ENCODE measurements around the gene PHTF1.

The PHTF1 gene

GRCh38 chr1:113793878-113794834 lies 34.9 kb upstream of the PHTF1 start:
- Histone ChIP-seq H3K9me3 (peaks cover 45% of the 10 kb centered on the region), H3K4me2 (peak overlapping the region; percentile 71), H3K27ac (peak overlapping the region; percentile 65), H3K9ac (no peak overlapping the region), H3K36me3 (peaks cover 66% of the 10 kb centered on the region), H3K4me3 (peak overlapping the region; percentile 29; the same call in 1 of the 2 replicates), H4K20me1 (peaks cover 6% of the 10 kb centered on the region; the same call in 1 of the 2 replicates), H3K27me3 (no peaks in the 10 kb centered on the region), H3K4me1 (peaks cover 45% of the 10 kb centered on the region)
- no peak for TF ChIP-seq Cebpa-rat (IDR thresholded peaks at IDR 0.05)

- H3K36me3 ChIP-seq = peaks cover 66% of the 10 kb centered on the region
- no peak for TF ChIP-seq Cebpa-rat (IDR thresholded peaks at IDR 0.05)
- peaks cover 49% of the 10 kb centered on the region for H3K4me1 ChIP-seq
- peak overlapping the region; percentile 65 for H3K27ac ChIP-seq
- peak overlapping the region; percentile 16; the same call in 1 of the 2 replicates for H3K4me3 ChIP-seq
- no peak overlapping the region for H3K9ac ChIP-seq
- no peaks in the 10 kb centered on the region for H4K20me1 ChIP-seq
- no peaks in the 10 kb centered on the region for H3K27me3 ChIP-seq
- H3K9me3 ChIP-seq = peaks cover 47% of the 10 kb centered on the region
- H3K4me2 ChIP-seq = peak overlapping the region; percentile 71
Measured at GRCh38 chr1:113792986-113793385, 33.7 kb upstream of the PHTF1 start.

GRCh38 chr1:113792471-113792870 lies 33.2 kb upstream of the PHTF1 start:
- H3K4me1 ChIP-seq = peaks cover 49% of the 10 kb centered on the region
- H3K27me3 ChIP-seq = no peaks in the 10 kb centered on the region
- H3K36me3 ChIP-seq = peaks cover 63% of the 10 kb centered on the region
- no peak overlapping the region; the same call in 1 of the 2 replicates for H3K9ac ChIP-seq
- H3K4me3 ChIP-seq = peak overlapping the region; percentile 16; the same call in 1 of the 2 replicates
- no peak for TF ChIP-seq Cebpa-rat (IDR thresholded peaks at IDR 0.05)
- peak overlapping the region; percentile 65 for H3K27ac ChIP-seq
- H3K9me3 ChIP-seq = peaks cover 44% of the 10 kb centered on the region
- no peaks in the 10 kb centered on the region for H4K20me1 ChIP-seq
- H3K4me2 ChIP-seq = peak overlapping the region; percentile 71

DNA sequence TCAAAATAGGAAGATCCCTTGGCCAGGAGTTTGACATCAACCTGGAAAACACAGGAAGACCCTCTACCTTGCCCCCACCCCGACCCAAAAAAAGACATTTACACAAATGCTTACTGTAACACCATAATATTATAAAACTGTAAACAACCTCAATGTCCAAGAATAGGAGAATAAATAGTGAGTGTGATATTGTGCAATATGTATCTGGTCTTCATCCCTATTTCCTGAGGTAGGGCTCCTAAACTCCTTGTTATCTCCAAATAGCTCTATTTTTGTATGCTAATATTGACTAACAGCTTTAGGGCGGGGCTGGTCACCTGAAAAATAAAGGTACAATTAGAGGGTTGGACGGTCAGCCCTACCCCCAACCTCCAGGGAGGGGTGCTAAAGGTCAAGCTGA lies 29.5 kb upstream of the PHTF1 start:
- Histone ChIP-seq H3K36me3 (peaks cover 41% of the 10 kb centered on the region), H3K27ac (no peak overlapping the region), H3K27me3 (no peaks in the 10 kb centered on the region), H4K20me1 (peaks cover 10% of the 10 kb centered on the region), H3K4me3 (no peak overlapping the region), H3K4me2 (no peak overlapping the region), H3K9ac (no peak overlapping the region), H3K4me1 (peaks cover 48% of the 10 kb centered on the region), H3K9me3 (peaks cover 20% of the 10 kb centered on the region; the same call in 1 of the 2 replicates)
- peak; percentile 31; the same call in 1 of the 2 replicates for TF ChIP-seq Cebpa-rat (IDR thresholded peaks at IDR 0.05)

- H3K4me1 ChIP-seq = peaks cover 45% of the 10 kb centered on the region
- peaks cover 17% of the 10 kb centered on the region; the same call in 1 of the 2 replicates for H3K9me3 ChIP-seq
- no peak overlapping the region for H3K9ac ChIP-seq
- peaks cover 40% of the 10 kb centered on the region for H3K36me3 ChIP-seq
- no peak for TF ChIP-seq Cebpa-rat (IDR thresholded peaks at IDR 0.05)
- no peak overlapping the region for H3K27ac ChIP-seq
- H3K27me3 ChIP-seq = no peaks in the 10 kb centered on the region
- H3K4me2 ChIP-seq = no peak overlapping the region
- no peak overlapping the region for H3K4me3 ChIP-seq
- H4K20me1 ChIP-seq = peaks cover 21% of the 10 kb centered on the region
Measured at GRCh38 chr1:113787663-113788062, 28.4 kb upstream of the PHTF1 start.

DNA sequence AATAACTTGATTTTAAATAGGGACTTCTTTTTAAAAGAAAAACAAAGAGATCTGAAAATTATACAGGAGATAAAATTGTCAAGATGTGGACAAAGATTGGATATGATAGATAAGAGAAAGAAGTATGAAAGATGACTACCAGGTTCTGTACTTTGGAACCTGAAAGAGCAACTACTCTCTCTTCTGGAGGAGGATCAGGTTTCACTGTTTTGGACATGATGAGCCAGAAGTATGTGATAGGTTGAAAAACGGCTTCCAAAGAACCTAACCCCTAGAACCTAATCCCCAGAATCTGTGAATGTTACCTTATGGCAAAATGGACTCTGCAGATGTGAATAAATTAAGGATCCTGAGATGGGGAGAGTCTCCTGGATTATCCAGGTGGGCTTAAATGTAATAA lies 26.8 kb upstream of the PHTF1 start:
- peaks cover 34% of the 10 kb centered on the region for H4K20me1 ChIP-seq
- H3K9me3 ChIP-seq = peaks cover 17% of the 10 kb centered on the region; the same call in 1 of the 2 replicates
- no peaks in the 10 kb centered on the region for H3K27me3 ChIP-seq
- no peak overlapping the region for H3K9ac ChIP-seq
- peaks cover 40% of the 10 kb centered on the region for H3K36me3 ChIP-seq
- no peak overlapping the region for H3K4me3 ChIP-seq
- H3K4me2 ChIP-seq = no peak overlapping the region
- peaks cover 43% of the 10 kb centered on the region for H3K4me1 ChIP-seq
- TF ChIP-seq Cebpa-rat (IDR thresholded peaks at IDR 0.05) = no peak
- H3K27ac ChIP-seq = no peak overlapping the region

- Histone ChIP-seq H3K27ac (no peak overlapping the region), H3K36me3 (peaks cover 24% of the 10 kb centered on the region), H3K9ac (no peak overlapping the region), H3K9me3 (peaks cover 11% of the 10 kb centered on the region; the same call in 1 of the 2 replicates), H3K4me1 (peaks cover 46% of the 10 kb centered on the region), H3K4me2 (peak overlapping the region; percentile 56), H3K27me3 (no peaks in the 10 kb centered on the region), H3K4me3 (no peak overlapping the region), H4K20me1 (peaks cover 52% of the 10 kb centered on the region)
- TF ChIP-seq Cebpa-rat (IDR thresholded peaks at IDR 0.05) = no peak
Measured at GRCh38 chr1:113784104-113784779, 25.0 kb upstream of the PHTF1 start.

DNA sequence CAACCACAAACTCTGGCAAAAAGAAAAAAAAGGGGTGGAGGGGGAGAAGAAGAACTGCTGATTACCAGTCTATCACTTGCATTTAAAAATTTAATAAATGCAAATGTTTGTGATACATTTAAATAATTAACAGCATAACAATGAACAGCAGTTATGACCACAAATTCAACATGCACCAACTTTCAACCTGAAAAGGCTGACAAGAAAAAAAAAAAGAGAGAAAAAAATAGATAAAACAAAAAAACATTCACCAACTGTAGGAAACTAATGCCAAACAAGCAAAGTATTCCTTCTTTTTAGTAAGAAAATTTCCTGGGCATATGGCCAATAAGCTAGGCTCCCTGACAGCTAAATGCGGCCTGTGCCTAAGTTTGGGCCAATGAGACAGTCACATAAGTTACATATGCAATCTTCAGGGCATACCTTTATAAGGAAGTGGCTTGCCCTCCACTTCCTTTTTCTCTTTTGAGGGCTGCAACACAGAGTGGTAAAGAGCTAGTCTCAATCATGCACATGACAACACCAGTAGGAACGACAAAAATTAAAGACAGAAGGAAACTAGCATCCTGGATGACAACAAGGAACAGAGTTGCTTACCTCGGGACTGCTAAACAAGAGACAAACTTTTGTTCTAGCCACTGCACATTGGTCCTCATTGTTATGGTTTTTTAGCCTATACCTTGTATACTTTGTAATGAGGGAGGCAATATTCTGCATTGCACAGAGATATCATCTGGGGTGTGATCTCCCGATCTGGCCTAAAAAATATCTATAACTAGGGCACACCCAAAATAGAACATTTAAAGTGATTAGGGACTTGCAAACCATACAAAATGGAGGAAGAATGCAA lies 24.2 kb upstream of the PHTF1 start:
- peaks cover 60% of the 10 kb centered on the region for H4K20me1 ChIP-seq
- no peaks in the 10 kb centered on the region for H3K27me3 ChIP-seq
- no peak overlapping the region for H3K4me3 ChIP-seq
- H3K36me3 ChIP-seq = peaks cover 17% of the 10 kb centered on the region; the same call in 1 of the 2 replicates
- H3K4me1 ChIP-seq = peaks cover 42% of the 10 kb centered on the region
- 0 out of 2 replicates have a peak, but pooled peaks cover 4% of the 10 kb centered on the region for H3K9me3 ChIP-seq
- no peak overlapping the region for H3K27ac ChIP-seq
- H3K9ac ChIP-seq = no peak overlapping the region
- H3K4me2 ChIP-seq = peak overlapping the region; percentile 56
- TF ChIP-seq Cebpa-rat (IDR thresholded peaks at IDR 0.05) = no peak

DNA sequence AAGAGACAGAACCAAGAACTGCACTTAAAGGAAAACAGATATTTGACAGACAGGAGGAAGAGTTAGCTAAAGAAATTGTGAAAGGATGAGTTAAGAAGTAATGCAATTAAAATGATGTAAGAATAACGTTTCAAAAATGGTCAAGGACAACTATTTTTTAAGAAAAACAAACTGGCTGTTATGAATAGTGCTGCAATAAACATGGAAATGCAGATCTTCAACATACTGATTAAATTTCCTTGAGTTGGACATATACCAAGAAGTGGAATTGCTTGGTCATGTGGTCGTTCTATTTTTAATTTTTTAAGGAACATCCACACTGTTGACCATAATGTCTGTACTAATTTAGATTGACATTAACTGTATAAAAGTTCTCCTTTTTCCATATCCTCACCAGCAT lies 23.1 kb upstream of the PHTF1 start:
- Histone ChIP-seq H3K9ac (no peak overlapping the region), H3K4me1 (peaks cover 42% of the 10 kb centered on the region), H3K4me2 (no peak overlapping the region), H3K27me3 (no peaks in the 10 kb centered on the region), H3K4me3 (no peak overlapping the region), H3K27ac (no peak overlapping the region), H4K20me1 (peaks cover 69% of the 10 kb centered on the region), H3K9me3 (0 out of 2 replicates have a peak, but pooled peaks cover 1% of the 10 kb centered on the region), H3K36me3 (peaks cover 18% of the 10 kb centered on the region; the same call in 1 of the 2 replicates)
- TF ChIP-seq Cebpa-rat (IDR thresholded peaks at IDR 0.05) = no peak

Data from BLaER1 (cell line).